HCT116 (cell line): ENCODE measurements around the gene DGKZ.
"Not testable (repeated sequence)": the region's sequence is repeated elsewhere in the genome, so short reads cannot be mapped to it uniquely, and the experiment has no call there.

Source experiments
- CEBPB ChIP-seq: IDR thresholded peaks from 2 replicates; pipeline ENCODE4 v1.6.1; 2012; ENCODE audit warnings: low read depth
- EGR1 ChIP-seq: IDR thresholded peaks from 2 replicates; pipeline ENCODE4 v1.6.1; 2012; ENCODE audit warnings: low read depth
- ELF1 ChIP-seq: IDR thresholded peaks from 2 replicates; pipeline ENCODE4 v1.6.1; 2012; ENCODE audit warnings: low read depth, borderline replicate concordance
- EZH2 ChIP-seq: fragments of 200-600 bp; sonication (generic); IDR thresholded peaks from 2 replicates; pipeline ENCODE4 v1.6.1; 2017; ENCODE audit warnings: antibody characterized with exemption, mixed run types
- EZH2phosphoT487 ChIP-seq: fragments of 200-600 bp; IDR thresholded peaks from 2 replicates; pipeline ENCODE4 v1.6.1; 2018; ENCODE audit warnings: antibody characterized with exemption, borderline replicate concordance
- JUND ChIP-seq: IDR thresholded peaks from 2 replicates; pipeline ENCODE4 v1.6.1; 2012
- POLR2A ChIP-seq: IDR thresholded peaks from 2 replicates; pipeline ENCODE4 v1.7.0; 2011; ENCODE audit warnings: borderline replicate concordance; ENCODE audit not compliant: insufficient read depth, insufficient read length; ENCODE audit errors: extremely low read depth
- POLR2AphosphoS5 ChIP-seq: IDR thresholded peaks from 2 replicates; pipeline ENCODE4 v1.6.1; 2011; ENCODE audit warnings: mild to moderate bottlenecking, low read depth, low read length, moderate library complexity
- SIN3A ChIP-seq: IDR thresholded peaks from 2 replicates; pipeline ENCODE4 v1.6.1; 2012; ENCODE audit warnings: low read depth
- YY1 ChIP-seq: IDR thresholded peaks from 2 replicates; pipeline ENCODE4 v1.6.1; 2011; ENCODE audit warnings: low read length, low read depth, moderate library complexity, mild to moderate bottlenecking; ENCODE audit not compliant: insufficient replicate concordance; ENCODE audit errors: extremely low read depth
- ZFX ChIP-seq: fragments of 450-650 bp; IDR thresholded peaks from 2 replicates; pipeline ENCODE4 v1.6.1; 2017
- TF ChIP-seq, protein P1 (sequence below), 3 experiments: fragments of 200-600 bp in 1 of 3; sonication (generic) in 1 of 3; IDR thresholded peaks in 2 of 3; conservative IDR thresholded peaks in 1 of 3; 2 replicates each; pipeline ENCODE4 v1.5.1; 2012 to 2017; ENCODE audit warnings: low read depth in 2 of 3, low read length in 2 of 3, antibody characterized with exemption in 1 of 3, borderline replicate concordance in 1 of 3, control low read depth in 1 of 3, mild to moderate bottlenecking in 1 of 3, mixed read lengths in 1 of 3, mixed run types in 1 of 3, moderate library complexity in 1 of 3; ENCODE audit not compliant: insufficient read depth in 1 of 3
- TF ChIP-seq, protein P2 (sequence below): IDR thresholded peaks from 2 replicates; pipeline ENCODE4 v1.6.1; 2012; ENCODE audit warnings: low read depth
- TF ChIP-seq, protein P3 (sequence below): IDR thresholded peaks from 2 replicates; pipeline ENCODE4 v1.6.1; 2011; ENCODE audit warnings: mild to moderate bottlenecking, low read length, moderate library complexity; ENCODE audit not compliant: insufficient replicate concordance; ENCODE audit errors: extremely low read depth

DNA sequence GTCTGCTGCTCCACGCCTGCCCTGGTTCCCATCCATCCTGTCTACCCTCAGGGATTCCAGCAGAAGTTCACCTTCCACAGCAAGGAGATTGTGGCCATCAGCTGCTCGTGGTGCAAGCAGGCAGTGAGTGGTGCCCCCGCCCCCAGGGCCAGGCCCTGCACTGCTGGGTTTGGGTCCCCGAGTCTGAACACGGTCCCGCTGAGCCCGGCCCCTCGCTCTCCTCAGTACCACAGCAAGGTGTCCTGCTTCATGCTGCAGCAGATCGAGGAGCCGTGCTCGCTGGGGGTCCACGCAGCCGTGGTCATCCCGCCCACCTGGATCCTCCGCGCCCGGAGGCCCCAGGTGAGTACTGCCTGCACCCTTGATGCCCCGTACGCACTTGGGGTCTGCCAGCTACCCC, 24.0 kb downstream of the DGKZ start:
- TF ChIP-seq POLR2A, EGR1, POLR2AphosphoS5, JUND, EZH2phosphoT487, YY1, EZH2, SIN3A, ELF1, CEBPB, ZFX: not testable (repeated sequence)
- TF ChIP-seq, protein P1, sequence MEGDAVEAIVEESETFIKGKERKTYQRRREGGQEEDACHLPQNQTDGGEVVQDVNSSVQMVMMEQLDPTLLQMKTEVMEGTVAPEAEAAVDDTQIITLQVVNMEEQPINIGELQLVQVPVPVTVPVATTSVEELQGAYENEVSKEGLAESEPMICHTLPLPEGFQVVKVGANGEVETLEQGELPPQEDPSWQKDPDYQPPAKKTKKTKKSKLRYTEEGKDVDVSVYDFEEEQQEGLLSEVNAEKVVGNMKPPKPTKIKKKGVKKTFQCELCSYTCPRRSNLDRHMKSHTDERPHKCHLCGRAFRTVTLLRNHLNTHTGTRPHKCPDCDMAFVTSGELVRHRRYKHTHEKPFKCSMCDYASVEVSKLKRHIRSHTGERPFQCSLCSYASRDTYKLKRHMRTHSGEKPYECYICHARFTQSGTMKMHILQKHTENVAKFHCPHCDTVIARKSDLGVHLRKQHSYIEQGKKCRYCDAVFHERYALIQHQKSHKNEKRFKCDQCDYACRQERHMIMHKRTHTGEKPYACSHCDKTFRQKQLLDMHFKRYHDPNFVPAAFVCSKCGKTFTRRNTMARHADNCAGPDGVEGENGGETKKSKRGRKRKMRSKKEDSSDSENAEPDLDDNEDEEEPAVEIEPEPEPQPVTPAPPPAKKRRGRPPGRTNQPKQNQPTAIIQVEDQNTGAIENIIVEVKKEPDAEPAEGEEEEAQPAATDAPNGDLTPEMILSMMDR (IDR thresholded peaks at IDR 0.05 in 2 of 3, conservative IDR thresholded peaks at IDR 0.05 in 1 of 3; ENCODE audit: borderline replicate concordance in 1 of 3, insufficient read depth in 1 of 3, low read depth in 2 of 3, low read length in 2 of 3) = not testable (repeated sequence)
- TF ChIP-seq, protein P2, sequence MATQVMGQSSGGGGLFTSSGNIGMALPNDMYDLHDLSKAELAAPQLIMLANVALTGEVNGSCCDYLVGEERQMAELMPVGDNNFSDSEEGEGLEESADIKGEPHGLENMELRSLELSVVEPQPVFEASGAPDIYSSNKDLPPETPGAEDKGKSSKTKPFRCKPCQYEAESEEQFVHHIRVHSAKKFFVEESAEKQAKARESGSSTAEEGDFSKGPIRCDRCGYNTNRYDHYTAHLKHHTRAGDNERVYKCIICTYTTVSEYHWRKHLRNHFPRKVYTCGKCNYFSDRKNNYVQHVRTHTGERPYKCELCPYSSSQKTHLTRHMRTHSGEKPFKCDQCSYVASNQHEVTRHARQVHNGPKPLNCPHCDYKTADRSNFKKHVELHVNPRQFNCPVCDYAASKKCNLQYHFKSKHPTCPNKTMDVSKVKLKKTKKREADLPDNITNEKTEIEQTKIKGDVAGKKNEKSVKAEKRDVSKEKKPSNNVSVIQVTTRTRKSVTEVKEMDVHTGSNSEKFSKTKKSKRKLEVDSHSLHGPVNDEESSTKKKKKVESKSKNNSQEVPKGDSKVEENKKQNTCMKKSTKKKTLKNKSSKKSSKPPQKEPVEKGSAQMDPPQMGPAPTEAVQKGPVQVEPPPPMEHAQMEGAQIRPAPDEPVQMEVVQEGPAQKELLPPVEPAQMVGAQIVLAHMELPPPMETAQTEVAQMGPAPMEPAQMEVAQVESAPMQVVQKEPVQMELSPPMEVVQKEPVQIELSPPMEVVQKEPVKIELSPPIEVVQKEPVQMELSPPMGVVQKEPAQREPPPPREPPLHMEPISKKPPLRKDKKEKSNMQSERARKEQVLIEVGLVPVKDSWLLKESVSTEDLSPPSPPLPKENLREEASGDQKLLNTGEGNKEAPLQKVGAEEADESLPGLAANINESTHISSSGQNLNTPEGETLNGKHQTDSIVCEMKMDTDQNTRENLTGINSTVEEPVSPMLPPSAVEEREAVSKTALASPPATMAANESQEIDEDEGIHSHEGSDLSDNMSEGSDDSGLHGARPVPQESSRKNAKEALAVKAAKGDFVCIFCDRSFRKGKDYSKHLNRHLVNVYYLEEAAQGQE = not testable (repeated sequence)
- TF ChIP-seq, protein P3, sequence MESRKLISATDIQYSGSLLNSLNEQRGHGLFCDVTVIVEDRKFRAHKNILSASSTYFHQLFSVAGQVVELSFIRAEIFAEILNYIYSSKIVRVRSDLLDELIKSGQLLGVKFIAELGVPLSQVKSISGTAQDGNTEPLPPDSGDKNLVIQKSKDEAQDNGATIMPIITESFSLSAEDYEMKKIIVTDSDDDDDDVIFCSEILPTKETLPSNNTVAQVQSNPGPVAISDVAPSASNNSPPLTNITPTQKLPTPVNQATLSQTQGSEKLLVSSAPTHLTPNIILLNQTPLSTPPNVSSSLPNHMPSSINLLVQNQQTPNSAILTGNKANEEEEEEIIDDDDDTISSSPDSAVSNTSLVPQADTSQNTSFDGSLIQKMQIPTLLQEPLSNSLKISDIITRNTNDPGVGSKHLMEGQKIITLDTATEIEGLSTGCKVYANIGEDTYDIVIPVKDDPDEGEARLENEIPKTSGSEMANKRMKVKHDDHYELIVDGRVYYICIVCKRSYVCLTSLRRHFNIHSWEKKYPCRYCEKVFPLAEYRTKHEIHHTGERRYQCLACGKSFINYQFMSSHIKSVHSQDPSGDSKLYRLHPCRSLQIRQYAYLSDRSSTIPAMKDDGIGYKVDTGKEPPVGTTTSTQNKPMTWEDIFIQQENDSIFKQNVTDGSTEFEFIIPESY = not testable (repeated sequence)
